HG03175 (cell line): ENCODE data around the gene VCL.
"Not testable (repeated sequence)": the region's sequence is repeated elsewhere in the genome, so short reads cannot be mapped to it uniquely, and the experiment has no call there.

Source experiments
- ATAC-seq: cut with Tn5 transposase; IDR thresholded peaks from one replicate; pipeline ENCODE4 v1.9.1; 2021; ENCODE audit warnings: mild to moderate bottlenecking, moderate library complexity; ENCODE audit not compliant: unreplicated experiment

Gene VCL

GRCh38 chr10:74146980-74147379, 149.1 kb downstream of the VCL start:
- ATAC-seq = not testable (repeated sequence)

GRCh38 chr10:74150204-74150989, 152.5 kb downstream of the VCL start, which contains the start of gene AP3M1:
TSS of gene AP3M1 (minus strand) at chr10:74150828. CDS start at chr10:74138379, 12,449 bp downstream.
- peak; percentile 45 for ATAC-seq

- ATAC-seq = peak; percentile 86
Measured at GRCh38 chr10:74150990-74151878, 153.3 kb downstream of the VCL start, which contains the start of gene ADK. TSS of gene ADK (plus strand) at chr10:74151221. CDS start at chr10:74151279, 58 bp downstream.

- no peak for ATAC-seq
Measured at GRCh38 chr10:74151879-74152722, 154.2 kb downstream of the VCL start.

- no peak for ATAC-seq
Measured at GRCh38 chr10:74153123-74153522, 155.2 kb downstream of the VCL start.

GRCh38 chr10:74153676-74154075, 155.8 kb downstream of the VCL start:
- ATAC-seq = no peak

GRCh38 chr10:74156919-74157289, 159.0 kb downstream of the VCL start:
- no peak for ATAC-seq

GRCh38 chr10:74160013-74160412, 162.1 kb downstream of the VCL start:
- ATAC-seq = no peak

GRCh38 chr10:74163319-74164068, 165.6 kb downstream of the VCL start:
- no peak for ATAC-seq

GRCh38 chr10:74164716-74165529, 167.0 kb downstream of the VCL start:
- no peak for ATAC-seq

GRCh38 chr10:74165530-74165901, 167.6 kb downstream of the VCL start:
- ATAC-seq = no peak

- ATAC-seq = no peak
Measured at GRCh38 chr10:74167443-74167842, 169.5 kb downstream of the VCL start.
